Effector CD4-positive, alpha-beta T cell (primary cell): ENCODE measurements around the gene DPM3.
A peak's percentile ranks its signal among the peaks of the same experiment; 100 is the strongest.

Source experiments
- DNase-seq: peaks from one replicate; pipeline ENCODE4 v3.0.0-alpha.2; 2020

Gene DPM3

GRCh38 chr1:155092131-155092530 is 48.2 kb downstream of the DPM3 start:
- no peak for DNase-seq

GRCh38 chr1:155091071-155092051 is 49.0 kb downstream of the DPM3 start:
- DNase-seq, result peak; percentile 76
